ENCODE measurements around the gene RPS6KA1.
"Not testable (repeated sequence)": the region's sequence is repeated elsewhere in the genome, so short reads cannot be mapped to it uniquely, and the experiment has no call there.

RPS6KA1 gene

GRCh38 chr1:26574719-26575251, 45.2 kb downstream of the RPS6KA1 start:
- no CpG with 5 or more reads among the region's 6 CpGs for whole genome bisulfite sequencing (ENCODE audit: insufficient coverage, insufficient read length)
- no peak overlapping the region for H3K27ac ChIP-seq (ENCODE audit: low read length)
- DNase-seq (ENCODE audit: low read depth, low spot score), result no peak
- H3K9me3 ChIP-seq (ENCODE audit: control insufficient read depth, insufficient read depth, low read length), result no peaks in the 10 kb centered on the region
- peaks cover 16% of the 10 kb centered on the region for H3K36me3 ChIP-seq (ENCODE audit: control insufficient read depth, insufficient read depth, low read length)
- no peaks in the 10 kb centered on the region for H3K4me1 ChIP-seq (ENCODE audit: control insufficient read depth, insufficient read depth, low read length)
- no peaks in the 10 kb centered on the region for H3K27me3 ChIP-seq (ENCODE audit: control insufficient read depth, insufficient read depth, low read length)
- no peak overlapping the region for H3K4me3 ChIP-seq (ENCODE audit: low read length)

GRCh38 chr1:26575348-26575747, 45.8 kb downstream of the RPS6KA1 start:
- no peak for DNase-seq (ENCODE audit: low read depth, low spot score)
- H3K27me3 ChIP-seq (ENCODE audit: control insufficient read depth, insufficient read depth, low read length), result no peaks in the 10 kb centered on the region
- no peak overlapping the region for H3K4me3 ChIP-seq (ENCODE audit: low read length)
- no CpG with 5 or more reads among the region's 3 CpGs for WGBS (ENCODE audit: insufficient coverage, insufficient read length)
- peaks cover 16% of the 10 kb centered on the region for H3K36me3 ChIP-seq (ENCODE audit: control insufficient read depth, insufficient read depth, low read length)
- H3K4me1 ChIP-seq (ENCODE audit: control insufficient read depth, insufficient read depth, low read length), result no peaks in the 10 kb centered on the region
- H3K27ac ChIP-seq (ENCODE audit: low read length), result no peak overlapping the region
- H3K9me3 ChIP-seq (ENCODE audit: control insufficient read depth, insufficient read depth, low read length), result no peaks in the 10 kb centered on the region

GRCh38 chr1:26578167-26578566, 48.6 kb downstream of the RPS6KA1 start:
- H3K4me1 ChIP-seq (ENCODE audit: control insufficient read depth, insufficient read depth, low read length), result no peaks in the 10 kb centered on the region
- no CpG with 5 or more reads among the region's 4 CpGs for WGBS (ENCODE audit: insufficient coverage, insufficient read length)
- H3K27ac ChIP-seq (ENCODE audit: low read length), result no peak overlapping the region
- no peak for DNase-seq (ENCODE audit: low read depth, low spot score)
- no peak overlapping the region for H3K4me3 ChIP-seq (ENCODE audit: low read length)
- no peaks in the 10 kb centered on the region for H3K9me3 ChIP-seq (ENCODE audit: control insufficient read depth, insufficient read depth, low read length)
- H3K36me3 ChIP-seq (ENCODE audit: control insufficient read depth, insufficient read depth, low read length), result peaks cover 10% of the 10 kb centered on the region
- H3K27me3 ChIP-seq (ENCODE audit: control insufficient read depth, insufficient read depth, low read length), result no peaks in the 10 kb centered on the region

DNA sequence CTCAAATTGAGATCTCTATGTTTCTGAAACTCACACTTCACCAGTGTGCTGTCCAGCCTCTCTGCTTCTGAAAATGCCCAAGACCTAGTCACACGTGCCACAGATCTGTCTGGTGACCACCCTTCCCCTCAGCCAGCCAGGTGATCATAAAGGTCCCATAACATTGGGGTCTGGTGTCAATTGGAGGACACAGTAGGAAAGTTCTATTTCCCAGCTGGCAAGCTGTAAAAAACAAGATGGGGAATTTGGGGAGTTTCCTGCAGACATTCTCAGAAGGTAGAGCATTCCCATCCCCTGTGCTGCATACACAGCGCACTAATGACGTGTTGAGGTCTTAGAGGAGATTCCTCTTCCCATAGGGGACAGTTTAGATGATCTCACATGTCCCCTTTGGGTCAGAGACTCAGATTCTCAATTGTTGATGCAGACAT, 50.1 kb downstream of the RPS6KA1 start:
- WGBS (ENCODE audit: insufficient coverage, insufficient read length), result no CpG with 5 or more reads among the region's 3 CpGs
- Histone ChIP-seq H3K4me1 (ENCODE audit: control insufficient read depth, insufficient read depth, low read length) (no peaks in the 10 kb centered on the region), H3K36me3 (ENCODE audit: control insufficient read depth, insufficient read depth, low read length) (no peaks in the 10 kb centered on the region), H3K27ac (ENCODE audit: low read length) (no peak overlapping the region), H3K9me3 (ENCODE audit: control insufficient read depth, insufficient read depth, low read length) (no peaks in the 10 kb centered on the region), H3K4me3 (ENCODE audit: low read length) (no peak overlapping the region), H3K27me3 (ENCODE audit: control insufficient read depth, insufficient read depth, low read length) (no peaks in the 10 kb centered on the region)
- no peak for DNase-seq (ENCODE audit: low read depth, low spot score)

DNA sequence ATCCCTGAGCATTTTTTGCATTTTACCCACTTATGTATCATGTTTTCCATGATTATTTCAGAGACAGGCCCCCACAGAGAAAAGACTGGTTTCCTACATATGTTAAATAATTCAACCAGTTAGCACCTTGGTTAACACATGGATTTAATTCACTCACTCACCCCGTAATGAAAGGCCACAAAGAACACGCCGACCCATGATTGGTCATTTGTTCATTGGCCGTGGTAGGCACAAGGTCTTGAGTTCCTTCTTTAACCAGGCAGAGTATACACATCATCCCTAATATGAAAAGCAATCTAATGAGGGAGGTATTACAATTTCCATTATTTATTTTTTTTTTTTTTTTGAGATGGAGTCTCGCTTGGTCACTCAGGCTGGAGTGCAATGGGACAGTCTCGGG, 50.6 kb downstream of the RPS6KA1 start:
- H3K27ac ChIP-seq (ENCODE audit: low read length), result no peak overlapping the region
- H3K27me3 ChIP-seq (ENCODE audit: control insufficient read depth, insufficient read depth, low read length), result no peaks in the 10 kb centered on the region
- DNase-seq (ENCODE audit: low read depth, low spot score), result no peak
- H3K36me3 ChIP-seq (ENCODE audit: control insufficient read depth, insufficient read depth, low read length), result no peaks in the 10 kb centered on the region
- H3K9me3 ChIP-seq (ENCODE audit: control insufficient read depth, insufficient read depth, low read length), result no peaks in the 10 kb centered on the region
- no peaks in the 10 kb centered on the region for H3K4me1 ChIP-seq (ENCODE audit: control insufficient read depth, insufficient read depth, low read length)
- no CpG with 5 or more reads among the region's 6 CpGs for WGBS (ENCODE audit: insufficient coverage, insufficient read length)
- H3K4me3 ChIP-seq (ENCODE audit: low read length), result no peak overlapping the region

DNA sequence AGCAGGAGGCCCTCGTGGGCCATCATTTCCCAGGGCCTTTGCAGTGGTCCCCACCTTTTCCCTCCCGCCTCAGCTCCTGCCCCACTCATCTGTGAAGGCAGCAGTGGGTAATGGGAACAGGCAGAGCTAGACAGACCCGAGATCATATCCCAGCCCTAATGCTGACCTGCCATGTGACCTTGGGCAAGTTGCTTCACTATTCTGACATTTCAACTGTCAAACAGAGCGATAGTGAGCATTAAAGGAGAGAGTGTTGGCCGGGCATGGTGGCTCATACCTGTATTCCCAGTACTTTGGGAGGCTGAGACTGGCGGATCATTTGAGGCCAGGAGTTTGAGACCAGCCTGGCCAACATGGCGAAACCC, 51.7 kb downstream of the RPS6KA1 start:
- no CpG with 5 or more reads among the region's 7 CpGs for WGBS (ENCODE audit: insufficient coverage, insufficient read length)
- Histone ChIP-seq H3K36me3 (ENCODE audit: control insufficient read depth, insufficient read depth, low read length) (no peaks in the 10 kb centered on the region), H3K9me3 (ENCODE audit: control insufficient read depth, insufficient read depth, low read length) (no peaks in the 10 kb centered on the region), H3K27ac (ENCODE audit: low read length) (no peak overlapping the region), H3K4me1 (ENCODE audit: control insufficient read depth, insufficient read depth, low read length) (no peaks in the 10 kb centered on the region), H3K27me3 (ENCODE audit: control insufficient read depth, insufficient read depth, low read length) (no peaks in the 10 kb centered on the region), H3K4me3 (ENCODE audit: low read length) (no peak overlapping the region)
- no peak for DNase-seq (ENCODE audit: low read depth, low spot score)

DNA sequence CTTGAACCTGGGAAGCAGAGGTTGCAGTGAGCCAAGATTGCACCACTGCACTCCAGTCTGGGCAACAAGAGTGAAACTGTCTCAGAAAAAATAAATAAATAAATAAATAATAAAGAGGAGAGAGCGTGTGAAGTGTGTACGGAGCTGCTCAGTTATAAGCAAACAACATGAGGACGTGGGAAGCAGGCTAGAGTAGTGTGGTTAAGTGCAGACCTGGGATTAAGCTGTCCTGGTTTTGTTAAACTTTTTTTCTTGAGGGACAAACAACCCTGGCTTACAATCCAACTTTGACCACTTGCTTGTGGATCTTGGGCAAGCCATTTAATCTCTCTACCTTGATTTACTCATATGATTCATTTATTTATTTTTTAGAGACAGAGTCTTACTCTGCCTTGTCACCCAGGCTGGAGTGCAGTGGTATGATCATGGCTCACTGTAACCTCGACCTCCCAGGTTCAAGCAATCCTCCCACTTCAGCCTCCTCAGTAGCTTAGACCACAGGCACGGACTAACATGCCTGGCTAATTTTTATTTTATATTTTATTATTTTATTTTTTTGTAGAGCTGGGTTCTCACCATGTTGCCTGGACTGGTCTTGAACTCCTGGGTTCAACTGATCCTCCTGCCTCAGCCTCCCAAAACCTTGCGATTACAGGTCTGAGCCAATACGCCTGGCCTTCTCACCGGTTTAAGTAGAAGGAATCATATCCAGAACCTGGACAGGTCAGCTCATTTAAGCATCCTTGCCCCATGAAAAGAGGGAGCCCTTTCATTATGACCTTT, 52.7 kb downstream of the RPS6KA1 start:
- no peak for DNase-seq (ENCODE audit: low read depth, low spot score)
- Histone ChIP-seq H3K27ac (ENCODE audit: low read length) (no peak overlapping the region), H3K9me3 (ENCODE audit: control insufficient read depth, insufficient read depth, low read length) (no peaks in the 10 kb centered on the region), H3K4me3 (ENCODE audit: low read length) (no peak overlapping the region), H3K27me3 (ENCODE audit: control insufficient read depth, insufficient read depth, low read length) (no peaks in the 10 kb centered on the region), H3K36me3 (ENCODE audit: control insufficient read depth, insufficient read depth, low read length) (no peaks in the 10 kb centered on the region), H3K4me1 (ENCODE audit: control insufficient read depth, insufficient read depth, low read length) (no peaks in the 10 kb centered on the region)
- WGBS (ENCODE audit: insufficient coverage, insufficient read length), result 100% methylated on average over 3 of the region's 8 CpGs

DNA sequence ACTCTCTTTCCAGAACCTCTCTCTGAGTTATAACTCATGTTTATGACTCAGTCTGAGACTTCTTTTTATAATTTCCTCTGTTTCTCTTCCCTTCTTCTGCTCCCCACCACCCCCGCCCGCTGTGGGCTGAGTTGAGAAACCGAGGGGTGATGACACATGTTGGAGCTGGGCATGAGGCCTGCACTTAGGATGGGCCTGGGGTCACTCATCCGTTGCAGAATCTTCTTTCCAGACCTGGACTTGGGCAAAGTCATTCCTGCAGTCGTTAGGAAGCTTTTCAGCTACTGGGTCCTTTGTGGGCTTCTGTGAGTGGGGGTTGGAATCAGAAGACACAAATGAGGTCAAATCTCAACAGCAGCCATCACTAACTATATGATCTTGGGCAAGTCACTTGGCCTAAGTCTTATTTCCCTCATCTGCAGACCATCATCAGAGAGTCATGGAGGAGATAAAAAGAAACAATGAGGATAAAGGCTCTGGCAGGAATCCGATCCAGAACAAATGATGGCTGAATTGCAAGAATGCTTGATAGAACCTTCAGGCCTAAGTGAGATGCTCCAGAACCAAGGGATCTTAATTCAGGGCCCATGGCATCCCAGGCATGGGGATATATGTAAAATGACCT, 53.4 kb downstream of the RPS6KA1 start:
- Histone ChIP-seq H3K27ac (ENCODE audit: low read length) (no peak overlapping the region), H3K9me3 (ENCODE audit: control insufficient read depth, insufficient read depth, low read length) (no peaks in the 10 kb centered on the region), H3K4me3 (ENCODE audit: low read length) (no peak overlapping the region), H3K27me3 (ENCODE audit: control insufficient read depth, insufficient read depth, low read length) (no peaks in the 10 kb centered on the region), H3K36me3 (ENCODE audit: control insufficient read depth, insufficient read depth, low read length) (no peaks in the 10 kb centered on the region), H3K4me1 (ENCODE audit: control insufficient read depth, insufficient read depth, low read length) (no peaks in the 10 kb centered on the region)
- no peak for DNase-seq (ENCODE audit: low read depth, low spot score)
- WGBS (ENCODE audit: insufficient coverage, insufficient read length), result no CpG with 5 or more reads among the region's 6 CpGs

DNA sequence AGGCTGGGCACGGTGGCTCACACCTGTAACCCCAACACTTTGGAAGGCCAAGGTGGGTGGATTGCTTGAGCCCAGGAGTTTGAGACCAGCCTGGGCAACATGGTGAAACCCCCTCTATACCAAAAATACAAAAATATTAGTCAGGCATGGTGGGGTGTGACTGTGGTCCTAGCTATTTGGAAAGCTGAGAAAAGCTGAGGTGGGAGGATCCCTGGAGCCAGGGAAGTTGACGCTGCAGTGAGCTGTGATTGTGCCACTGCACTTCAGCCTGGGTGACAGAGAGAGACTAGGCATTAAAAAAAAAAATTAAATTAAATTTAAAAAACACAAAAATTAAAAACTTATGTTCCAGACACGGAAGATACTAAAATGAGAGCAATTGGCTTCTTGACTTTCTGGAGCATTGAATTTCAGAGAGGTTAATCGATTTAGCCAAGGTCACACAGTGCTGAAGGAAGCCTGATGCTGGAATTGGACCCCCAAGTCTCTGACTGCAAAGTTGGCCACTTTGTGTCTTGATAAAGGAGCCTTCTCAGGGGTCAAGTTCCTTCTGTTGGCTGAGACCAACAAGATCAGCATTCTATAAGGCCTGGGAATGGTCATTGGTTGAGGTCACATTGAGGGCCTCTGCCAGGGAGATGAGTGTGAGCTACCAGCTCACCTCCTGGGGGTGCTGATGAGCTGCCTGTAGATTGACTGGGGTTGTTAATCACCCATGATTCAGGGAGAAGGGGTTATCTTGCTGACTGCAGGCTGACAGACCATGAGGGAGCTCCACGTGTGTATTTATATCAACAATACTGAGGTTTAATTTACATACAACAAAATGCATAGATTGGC, 54.3 kb downstream of the RPS6KA1 start:
- H3K27ac ChIP-seq (ENCODE audit: low read length), result no peak overlapping the region
- no CpG with 5 or more reads among the region's 5 CpGs for WGBS (ENCODE audit: insufficient coverage, insufficient read length)
- no peaks in the 10 kb centered on the region for H3K27me3 ChIP-seq (ENCODE audit: control insufficient read depth, insufficient read depth, low read length)
- no peaks in the 10 kb centered on the region for H3K4me1 ChIP-seq (ENCODE audit: control insufficient read depth, insufficient read depth, low read length)
- H3K9me3 ChIP-seq (ENCODE audit: control insufficient read depth, insufficient read depth, low read length), result no peaks in the 10 kb centered on the region
- no peak overlapping the region for H3K4me3 ChIP-seq (ENCODE audit: low read length)
- peak; percentile 41 for DNase-seq (ENCODE audit: low read depth, low spot score)
- no peaks in the 10 kb centered on the region for H3K36me3 ChIP-seq (ENCODE audit: control insufficient read depth, insufficient read depth, low read length)

- not testable (repeated sequence) for DNase-seq (ENCODE audit: low read depth, low spot score); H3K27ac ChIP-seq (ENCODE audit: low read length); H3K9me3 ChIP-seq (ENCODE audit: control insufficient read depth, insufficient read depth, low read length); H3K36me3 ChIP-seq (ENCODE audit: control insufficient read depth, insufficient read depth, low read length); H3K4me1 ChIP-seq (ENCODE audit: control insufficient read depth, insufficient read depth, low read length); H3K27me3 ChIP-seq (ENCODE audit: control insufficient read depth, insufficient read depth, low read length); H3K4me3 ChIP-seq (ENCODE audit: low read length)
- WGBS (ENCODE audit: insufficient coverage, insufficient read length), result no CpG with 5 or more reads among the region's 4 CpGs
These were observed 55.0 kb downstream of the RPS6KA1 start for GRCh38 chr1:26584588-26584987.
